Frontal cortex (tissue), 4 donors: ENCODE data around the gene TRIM67. TPM values are rescaled to one million over a fixed set of nuclear protein-coding genes. Genes with fewer than 3 reads are reported as not detected.

ENCODE experiments used
- DNase-seq, 2 donors: peaks; one replicate each; pipeline ENCODE4 v3.0.0; 2012; ENCODE audit warnings: low spot score in 2 of 2
- FAIRE-seq: peaks from 2 replicates; lab custom pipeline; 2012; peaks lifted over from hg19 to GRCh38; lab: Jason Lieb, UNC
- total RNA-seq: library from RNA; depleted of rRNA; stranded (reverse); fragments of >200 nt; gene quantifications from one replicate; pipeline ENCODE4 v1.2.3, GENCODE V29; 2014
- donor health status: control.
- donor health status: control.
- donor health status: control.

TRIM67 gene
- total RNA-seq, 1 donor from 2014 or later = 24.1 TPM

- no peak for DNase-seq
Observed at GRCh38 chr1:231264642-231265041, 102.8 kb downstream of the TRIM67 start.

GRCh38 chr1:231265379-231265778 is 103.5 kb downstream of the TRIM67 start:
- DNase-seq = no peak
- no peak for FAIRE-seq

More at GRCh38 chr1:231264642-231265041, 102.8 kb downstream of the TRIM67 start:
- FAIRE-seq = no peak

- FAIRE-seq = no peak
Observed at GRCh38 chr1:231266811-231267322, 105.0 kb downstream of the TRIM67 start.

More at GRCh38 chr1:231266811-231267322, 105.0 kb downstream of the TRIM67 start:
- no peak for DNase-seq

Other genes starting within 250 kb of the TRIM67 start
- 64.8 TPM for gene TTC13, start 183.2 kb upstream of the TRIM67 start, total RNA-seq
- gene ARV1, start 183.0 kb upstream of the TRIM67 start, total RNA-seq = 21.2 TPM
- gene FAM89A, start 121.8 kb upstream of the TRIM67 start, total RNA-seq = 2.9 TPM
- gene GNPAT, start 79.2 kb downstream of the TRIM67 start, total RNA-seq = 68.5 TPM
- 48.9 TPM for gene EXOC8, start 175.8 kb downstream of the TRIM67 start, total RNA-seq
- gene SPRTN, start 176.2 kb downstream of the TRIM67 start, total RNA-seq = 14.3 TPM